ENCODE measurements around the gene SAYSD1. TPM values are rescaled to one million over a fixed set of nuclear protein-coding genes. Genes with fewer than 3 reads are reported as not detected.

Gene SAYSD1
- polyA plus RNA-seq, 3 donors: 4.3 to 15.5 (median 12.0) TPM

DNA sequence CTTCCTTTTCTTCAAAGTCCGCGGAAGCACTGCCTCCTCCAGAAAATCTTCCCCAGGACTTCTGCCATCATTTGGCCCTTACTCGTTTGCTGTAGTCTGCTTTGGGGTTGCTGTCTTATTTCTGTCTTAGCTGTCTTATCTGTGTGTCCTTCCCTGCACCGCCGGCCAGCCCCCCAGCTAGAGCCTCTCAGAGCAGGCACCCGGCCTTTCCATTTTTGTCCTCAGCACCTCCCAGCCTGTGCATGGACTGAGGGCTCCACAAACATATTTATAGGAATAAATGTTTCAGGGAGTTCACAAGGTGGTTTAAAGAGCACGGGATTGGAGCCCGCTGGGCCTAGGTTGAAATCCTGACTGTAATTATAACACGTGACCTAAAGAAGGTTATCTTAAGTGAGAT lies 58.3 kb downstream of the SAYSD1 start:
- WGBS (ENCODE audit: insufficient coverage): no CpG with 5 or more reads among the region's 9 CpGs
- intact Hi-C loops (cut with micrococcal nuclease): no loop called here
- Mint-ChIP-seq H3K36me3 (no peaks in the 10 kb centered on the region), H3K9me3 (no peaks in the 10 kb centered on the region), H3K4me3 (no peak overlapping the region), H3K27ac (no peak overlapping the region), H3K27me3 (ENCODE audit: low read depth in 3 of 3) (peaks cover 8 to 27% (median 16%) of the 10 kb centered on the region in 3 donors), H3K4me1 (peaks cover 2% of the 10 kb centered on the region)
- Histone ChIP-seq H3K9ac (ENCODE audit: insufficient read depth, low read length, poor library complexity, severe bottlenecking) (no peak overlapping the region), H3K27me3 (ENCODE audit: control insufficient read depth in 2 of 2, insufficient read depth in 2 of 2, low read length in 2 of 2) (no peaks in the 10 kb centered on the region), H3K9me3 (replicated peaks in 1 of 2; ENCODE audit: control insufficient read depth in 1 of 2, insufficient read depth in 1 of 2, low read length in 2 of 2) (no peaks in the 10 kb centered on the region), H3K36me3 (replicated peaks in 1 of 2; ENCODE audit: control insufficient read depth in 1 of 2, insufficient read depth in 2 of 2, low read length in 2 of 2) (no peaks in the 10 kb centered on the region), H2AFZ (ENCODE audit: insufficient read depth, low read depth, low read length, poor library complexity, severe bottlenecking) (no peak overlapping the region), H4K20me1 (ENCODE audit: insufficient read depth, low read length) (no peaks in the 10 kb centered on the region), H3K4me2 (replicated peaks; ENCODE audit: extremely low read depth, low read length, poor library complexity, severe bottlenecking) (no peak overlapping the region), H3K4me3 (replicated peaks in 1 of 3; ENCODE audit: low read depth in 2 of 3, low read length in 3 of 3) (no peak overlapping the region), H3K4me1 (ENCODE audit: control insufficient read depth in 1 of 2, insufficient read depth in 2 of 2, low read length in 2 of 2) (no peaks in the 10 kb centered on the region), H3K27ac (ENCODE audit: low read depth in 1 of 2, low read length in 2 of 2) (no peak overlapping the region), H3K79me2 (ENCODE audit: insufficient read depth, low read length) (no peaks in the 10 kb centered on the region)
- TF ChIP-seq CTCF (IDR thresholded peaks at IDR 0.05): no peak
- no peak for DNase-seq

GRCh38 chr6:39056191-39056590 lies 58.8 kb downstream of the SAYSD1 start:
- no peak overlapping the region for H3K4me2 ChIP-seq (replicated peaks; ENCODE audit: extremely low read depth, low read length, poor library complexity, severe bottlenecking)
- TF ChIP-seq CTCF (IDR thresholded peaks at IDR 0.05): no peak
- no peak overlapping the region for H2AFZ ChIP-seq (ENCODE audit: insufficient read depth, low read depth, low read length, poor library complexity, severe bottlenecking)
- H3K4me3 ChIP-seq (replicated peaks in 1 of 3; ENCODE audit: low read depth in 2 of 3, low read length in 3 of 3): no peak overlapping the region
- no peaks in the 10 kb centered on the region for H4K20me1 ChIP-seq (ENCODE audit: insufficient read depth, low read length)
- no peaks in the 10 kb centered on the region for H3K4me1 ChIP-seq (ENCODE audit: control insufficient read depth in 1 of 2, insufficient read depth in 2 of 2, low read length in 2 of 2)
- WGBS (ENCODE audit: insufficient coverage): 100% methylated on average over 1 of the region's 5 CpGs
- Mint-ChIP-seq H3K4me3 (no peak overlapping the region), H3K9me3 (no peaks in the 10 kb centered on the region), H3K27me3 (ENCODE audit: low read depth in 3 of 3) (peaks cover 7 to 24% (median 16%) of the 10 kb centered on the region in 3 donors), H3K27ac (no peak overlapping the region), H3K36me3 (no peaks in the 10 kb centered on the region), H3K4me1 (peaks cover 2% of the 10 kb centered on the region)
- no peaks in the 10 kb centered on the region for H3K79me2 ChIP-seq (ENCODE audit: insufficient read depth, low read length)
- H3K27ac ChIP-seq (ENCODE audit: low read depth in 1 of 2, low read length in 2 of 2): no peak overlapping the region
- intact Hi-C loops (cut with micrococcal nuclease): no loop called here
- DNase-seq: no peak
- no peak overlapping the region for H3K9ac ChIP-seq (ENCODE audit: insufficient read depth, low read length, poor library complexity, severe bottlenecking)
- peaks cover 0 to 2% of the 10 kb centered on the region in 2 donors for H3K27me3 ChIP-seq (ENCODE audit: control insufficient read depth in 2 of 2, insufficient read depth in 2 of 2, low read length in 2 of 2)
- no peaks in the 10 kb centered on the region for H3K9me3 ChIP-seq (replicated peaks in 1 of 2; ENCODE audit: control insufficient read depth in 1 of 2, insufficient read depth in 1 of 2, low read length in 2 of 2)
- no peaks in the 10 kb centered on the region for H3K36me3 ChIP-seq (replicated peaks in 1 of 2; ENCODE audit: control insufficient read depth in 1 of 2, insufficient read depth in 2 of 2, low read length in 2 of 2)

Data from CD14-positive monocyte (primary cell).